AG04450 (cell line): Measurements from ENCODE around the gene EDRF1. TPM values are rescaled to one million over a fixed set of nuclear protein-coding genes. Genes with fewer than 3 reads are reported as not detected.
A peak's percentile ranks its signal among the peaks of the same experiment; 100 is the strongest.

Experiments
- CTCF ChIA-PET: fragments of 300-600, 350-600 bp; formaldehyde crosslinking; extraction: SDS; loops from one replicate; lab custom pipeline; 2022; ENCODE audit warnings: antibody characterized with exemption, inconsistent platforms; lab: Charles Lee
- POLR2A ChIA-PET: fragments of 350-600 bp; formaldehyde crosslinking; extraction: SDS; loops from one replicate; lab custom pipeline; 2021; ENCODE audit warnings: antibody characterized with exemption, inconsistent platforms; lab: Yijun Ruan, JAX
- DNase-seq: peaks from one replicate; pipeline ENCODE4 v3.0.0-alpha.2; 2011; ENCODE audit warnings: low read depth, low spot score
- H3K27ac ChIP-seq: one replicate; pipeline ENCODE4 v1.5.1; 2012; ENCODE audit warnings: low read depth, low read length, control low read depth
- H3K27me3 ChIP-seq: one replicate; pipeline ENCODE4 v1.6.0; 2012; ENCODE audit warnings: low read length; ENCODE audit not compliant: control insufficient read depth, insufficient read depth
- H3K4me3 ChIP-seq: 2 replicates; pipeline ENCODE4 v1.5.1; 2011; ENCODE audit warnings: mild to moderate bottlenecking, low read depth, low read length, control low read depth
- H3K9me3 ChIP-seq: 2 replicates; pipeline ENCODE4 v1.5.1; 2012; ENCODE audit warnings: low read length; ENCODE audit not compliant: control insufficient read depth, insufficient read depth
- CTCF ChIP-seq: IDR thresholded peaks from 2 replicates; pipeline ENCODE4 v1.5.1; 2011; ENCODE audit warnings: low read depth, low read length, control low read depth, inconsistent platforms
- polyA minus RNA-seq: library from RNA; depleted of rRNA, polyadenylated mRNA; stranded (reverse); fragments of >200 nt; gene quantifications from 2 replicates; pipeline ENCODE4 v1.2.3, GENCODE V29; 2011; rRNA and poly(A)+ RNA removed
- polyA plus RNA-seq: library from polyadenylated mRNA; depleted of rRNA; stranded (reverse); fragments of >200 nt; gene quantifications from 2 replicates; pipeline ENCODE4 v1.2.3, GENCODE V29; 2011; rRNA removed

The EDRF1 gene, protein sequence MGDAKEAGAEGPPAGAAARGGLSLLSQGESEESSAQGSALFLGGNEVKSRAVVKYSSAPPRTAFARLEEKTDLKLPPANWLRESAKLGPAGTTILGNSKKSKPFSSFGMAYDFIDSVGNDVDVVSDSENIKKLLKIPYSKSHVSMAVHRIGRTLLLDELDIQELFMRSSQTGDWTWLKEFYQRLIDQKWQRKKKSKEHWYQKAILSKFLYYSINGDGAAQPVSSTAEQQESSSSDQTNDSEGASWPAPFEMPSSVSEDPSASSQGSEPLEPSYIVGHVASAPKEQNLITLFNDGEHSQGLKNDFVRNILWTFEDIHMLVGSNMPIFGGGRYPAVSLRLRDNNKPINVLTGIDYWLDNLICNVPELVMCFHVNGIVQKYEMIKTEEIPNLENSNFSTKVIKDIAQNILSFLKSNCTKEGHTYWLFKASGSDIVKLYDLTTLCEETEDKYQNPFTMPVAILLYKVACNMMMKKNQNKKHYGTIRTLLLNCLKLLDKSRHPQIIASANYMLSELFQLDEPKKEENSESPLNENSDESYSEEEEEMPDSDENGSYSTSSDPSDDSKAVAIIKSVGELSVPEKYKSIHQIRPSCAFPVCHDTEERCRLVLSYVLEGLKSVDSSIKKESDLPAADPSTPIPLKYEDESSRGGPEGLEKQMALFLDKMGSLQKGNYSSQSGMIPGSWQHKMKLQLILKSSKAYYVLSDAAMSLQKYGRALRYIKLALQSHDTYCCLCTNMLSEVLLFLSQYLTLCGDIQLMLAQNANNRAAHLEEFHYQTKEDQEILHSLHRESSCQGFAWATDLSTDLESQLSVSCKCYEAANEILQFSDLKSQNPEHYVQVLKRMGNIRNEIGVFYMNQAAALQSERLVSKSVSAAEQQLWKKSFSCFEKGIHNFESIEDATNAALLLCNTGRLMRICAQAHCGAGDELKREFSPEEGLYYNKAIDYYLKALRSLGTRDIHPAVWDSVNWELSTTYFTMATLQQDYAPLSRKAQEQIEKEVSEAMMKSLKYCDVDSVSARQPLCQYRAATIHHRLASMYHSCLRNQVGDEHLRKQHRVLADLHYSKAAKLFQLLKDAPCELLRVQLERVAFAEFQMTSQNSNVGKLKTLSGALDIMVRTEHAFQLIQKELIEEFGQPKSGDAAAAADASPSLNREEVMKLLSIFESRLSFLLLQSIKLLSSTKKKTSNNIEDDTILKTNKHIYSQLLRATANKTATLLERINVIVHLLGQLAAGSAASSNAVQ
- polyA plus RNA-seq = 18.8 and 27.4 TPM in 2 replicates
- polyA minus RNA-seq = 22.1 TPM in 2 replicates

DNA sequence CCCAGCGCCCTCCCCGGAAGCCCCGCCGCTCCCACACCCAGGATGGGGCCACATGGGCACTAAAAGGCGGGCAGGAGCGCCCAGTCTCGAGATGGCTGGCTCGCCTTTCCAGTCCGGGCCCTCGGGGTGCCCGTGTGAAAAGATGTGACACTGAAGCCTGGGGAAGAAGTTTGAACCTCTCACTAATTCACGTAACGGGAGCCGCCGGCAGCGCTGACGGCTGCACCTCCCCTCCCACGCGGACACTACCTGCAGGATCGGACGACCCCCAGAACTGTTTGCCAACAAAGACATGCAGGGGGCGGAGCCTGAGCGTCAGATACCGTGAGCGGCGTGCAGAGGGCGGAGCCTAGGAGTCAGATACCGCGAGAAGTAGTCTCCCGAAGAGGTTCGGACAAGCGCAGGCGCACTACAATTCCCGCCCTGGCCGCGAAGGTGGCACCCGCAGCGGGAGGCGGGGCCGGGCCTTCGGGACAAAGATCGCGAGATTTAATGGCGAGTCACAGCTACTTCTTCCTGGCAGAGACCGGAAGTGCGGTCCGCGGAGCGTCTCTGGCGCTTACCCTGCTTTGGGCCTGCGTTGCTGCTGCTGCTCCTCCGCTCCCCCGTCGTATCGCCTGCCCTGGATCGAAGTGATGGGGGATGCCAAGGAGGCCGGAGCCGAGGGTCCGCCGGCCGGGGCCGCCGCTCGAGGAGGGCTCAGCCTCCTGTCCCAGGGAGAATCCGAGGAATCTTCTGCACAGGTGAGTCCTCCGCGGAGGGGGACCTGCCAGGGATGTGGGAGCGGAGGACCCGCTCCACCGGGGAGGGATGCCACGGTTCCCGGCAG, at the start of gene EDRF1:
TSS of gene EDRF1 (plus strand) at position 537 of the 829 bp plus-strand sequence. CDS start at position 636, 99 bp downstream.
- TF ChIP-seq CTCF = no peak
- POLR2A ChIA-PET = interaction anchor here (0.5 to 1.0 kb wide), 4 partner anchors 12 to 684 kb away, joined by 3 to 4 read pairs (median 3); no protein-coding TSS in a partner anchor
- CTCF ChIA-PET = no interaction called here

DNA sequence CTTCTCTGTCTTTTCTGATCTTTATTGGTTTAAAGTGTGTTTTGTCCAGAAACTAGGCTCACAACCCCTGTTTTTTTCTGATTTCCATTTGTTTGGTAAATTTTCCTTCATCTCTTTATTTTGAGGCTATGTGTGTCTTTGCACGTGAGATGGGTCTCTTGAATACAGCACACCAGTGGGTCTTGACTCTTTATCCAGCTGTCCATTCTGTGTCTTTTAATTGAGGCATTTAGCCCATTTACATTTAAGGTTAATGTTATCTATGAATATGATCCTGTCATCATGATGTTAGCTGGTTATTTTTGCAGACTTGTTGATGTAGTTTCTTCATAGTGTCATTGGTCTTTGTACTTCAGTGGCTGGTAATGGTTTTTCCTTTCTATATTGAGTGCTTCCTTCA, 46.6 kb upstream of the EDRF1 start:
- Histone ChIP-seq H3K4me3 (no peak overlapping the region), H3K27me3 (no peaks in the 10 kb centered on the region), H3K27ac (no peak overlapping the region), H3K9me3 (no peaks in the 10 kb centered on the region; the same call in 1 of the 2 replicates)
- POLR2A ChIA-PET = no interaction called here
- no peak for TF ChIP-seq CTCF
- DNase-seq = no peak
- CTCF ChIA-PET = no interaction called here

More for the DNA sequence above, at the start of gene EDRF1:
- Histone ChIP-seq H3K27ac (peak within 1 kb of the TSS; percentile 83), H3K27me3 (no peaks in the 10 kb centered on the region), H3K9me3 (peaks cover 6% of the 10 kb centered on the region), H3K4me3 (peak within 1 kb of the TSS; percentile 97)
- peak; percentile 97 for DNase-seq

DNA sequence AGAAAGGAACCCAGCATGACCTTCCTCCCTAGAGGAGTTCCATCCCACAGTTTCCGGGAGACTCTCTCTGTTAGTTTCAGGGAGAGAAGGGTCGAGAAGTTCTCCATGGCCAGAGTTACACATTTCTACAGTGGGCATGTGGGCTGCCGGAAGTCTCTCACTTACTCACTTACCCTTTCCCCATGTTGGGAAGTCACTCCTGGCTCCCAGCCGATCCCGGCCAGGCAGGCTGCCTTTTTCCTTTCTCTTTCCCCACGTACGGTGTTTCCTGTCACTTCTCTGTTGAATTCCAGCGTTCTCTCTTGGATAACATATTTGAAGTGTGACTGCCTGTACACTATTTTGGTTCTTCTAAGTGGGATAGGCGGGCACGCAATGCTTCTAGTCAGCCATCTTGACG, 40.1 kb upstream of the EDRF1 start:
- H3K27ac ChIP-seq = no peak overlapping the region
- ChIA-PET CTCF (no interaction called here), POLR2A (interaction anchor here (0.7 kb wide), 1 partner anchor 11 kb away, joined by 3 read pairs; no protein-coding TSS in a partner anchor)
- no peak overlapping the region for H3K4me3 ChIP-seq
- DNase-seq = no peak
- peaks cover under 1% of the 10 kb centered on the region for H3K27me3 ChIP-seq
- no peak for TF ChIP-seq CTCF
- H3K9me3 ChIP-seq = peaks cover 5% of the 10 kb centered on the region; the same call in 1 of the 2 replicates

- Histone ChIP-seq H3K9me3 (peaks cover 5% of the 10 kb centered on the region; the same call in 1 of the 2 replicates), H3K4me3 (no peak within 1 kb of the TSS), H3K27me3 (peaks cover 3% of the 10 kb centered on the region), H3K27ac (no peak within 1 kb of the TSS)
- CTCF ChIA-PET = no interaction called here
- no peak for TF ChIP-seq CTCF
- DNase-seq = no peak
- POLR2A ChIA-PET = no interaction called here
Measured at GRCh38 chr10:125683063-125683462, 36.4 kb upstream of the EDRF1 start, which contains the start of gene TEX36. Gene TEX36 (minus strand): TSS chr10:125683163. CDS start chr10:125682989, 174 bp downstream.
